Stimulated activated naive CD8-positive, alpha-beta T cell treated with anti-CD3 and anti-CD28 coated beads, Interleukin-15, amount 100 ng/mL, for 72 hours (primary cell): ENCODE results near the gene COBL.

Experiments used
- ATAC-seq: fragments of 150-1000 bp; cut with Tn5 transposase; 2 replicates; pipeline ENCODE4 v1.10.0; 2021; ENCODE audit warnings: mild to moderate bottlenecking, moderate library complexity
- DNase-seq, 2 donors: peaks; one replicate each; pipeline ENCODE4 v3.0.0; 2021 to 2022
- H3K27ac Mint-ChIP-seq, 2 donors: one replicate each; pipeline ENCODE4 v1.8.0; 2022; ENCODE audit warnings: mild to moderate bottlenecking in 2 of 2, mixed read lengths in 2 of 2, moderate library complexity in 2 of 2
- H3K27me3 Mint-ChIP-seq: one replicate; pipeline ENCODE4 v1.8.0; 2022; ENCODE audit warnings: mixed read lengths
- H3K4me1 Mint-ChIP-seq: one replicate; pipeline ENCODE4 v1.8.0; 2022; ENCODE audit warnings: mild to moderate bottlenecking, mixed read lengths
- H3K4me3 Mint-ChIP-seq, 2 donors: one replicate each; pipeline ENCODE4 v1.8.0; 2022; ENCODE audit warnings: mild to moderate bottlenecking in 2 of 2, mixed read lengths in 2 of 2, moderate library complexity in 1 of 2
- H3K9me3 Mint-ChIP-seq, 2 donors: one replicate each; pipeline ENCODE4 v1.8.0; 2022; ENCODE audit warnings: mixed read lengths in 2 of 2

The COBL gene

GRCh38 chr7:51261117-51261835 is 55.3 kb downstream of the COBL start:
- peak overlapping the region in 1 of 2 donors; percentile 20 for H3K27ac Mint-ChIP-seq
- no peaks in the 10 kb centered on the region for H3K4me1 Mint-ChIP-seq
- H3K4me3 Mint-ChIP-seq: no peak overlapping the region
- no peaks in the 10 kb centered on the region for H3K27me3 Mint-ChIP-seq
- DNase-seq (no peak), ATAC-seq (no peak)
- no peaks in the 10 kb centered on the region for H3K9me3 Mint-ChIP-seq

- no peaks in the 10 kb centered on the region for H3K9me3 Mint-ChIP-seq
- H3K27ac Mint-ChIP-seq: no peak overlapping the region
- H3K4me1 Mint-ChIP-seq: no peaks in the 10 kb centered on the region
- DNase-seq (no peak), ATAC-seq (no peak)
- no peak overlapping the region for H3K4me3 Mint-ChIP-seq
- H3K27me3 Mint-ChIP-seq: no peaks in the 10 kb centered on the region
Measured at GRCh38 chr7:51260516-51260915, 56.1 kb downstream of the COBL start.

- Mint-ChIP-seq H3K9me3 (no peaks in the 10 kb centered on the region), H3K27ac (no peak overlapping the region), H3K4me1 (no peaks in the 10 kb centered on the region), H3K4me3 (no peak overlapping the region), H3K27me3 (no peaks in the 10 kb centered on the region)
- no peak for ATAC-seq
- no peak for DNase-seq
Measured at GRCh38 chr7:51259766-51260165, 56.8 kb downstream of the COBL start.

GRCh38 chr7:51256916-51257315 is 59.7 kb downstream of the COBL start:
- Mint-ChIP-seq H3K27ac (no peak overlapping the region), H3K27me3 (no peaks in the 10 kb centered on the region), H3K4me3 (no peak overlapping the region), H3K4me1 (no peaks in the 10 kb centered on the region), H3K9me3 (no peaks in the 10 kb centered on the region)
- ATAC-seq: no peak
- no peak for DNase-seq

GRCh38 chr7:51256209-51256781 is 60.3 kb downstream of the COBL start:
- H3K4me1 Mint-ChIP-seq: no peaks in the 10 kb centered on the region
- no peak overlapping the region for H3K4me3 Mint-ChIP-seq
- H3K27ac Mint-ChIP-seq: peak overlapping the region in 1 of 2 donors; percentile 67
- DNase-seq: no peak
- H3K27me3 Mint-ChIP-seq: no peaks in the 10 kb centered on the region
- ATAC-seq: no peak
- no peaks in the 10 kb centered on the region for H3K9me3 Mint-ChIP-seq

- H3K4me3 Mint-ChIP-seq: no peak overlapping the region
- no peak overlapping the region for H3K27ac Mint-ChIP-seq
- no peaks in the 10 kb centered on the region for H3K9me3 Mint-ChIP-seq
- ATAC-seq (no peak), DNase-seq (no peak)
- no peaks in the 10 kb centered on the region for H3K27me3 Mint-ChIP-seq
- no peaks in the 10 kb centered on the region for H3K4me1 Mint-ChIP-seq
Measured at GRCh38 chr7:51255536-51256208, 60.9 kb downstream of the COBL start.

- ATAC-seq: no peak
- DNase-seq: no peak
- Mint-ChIP-seq H3K4me3 (no peak overlapping the region), H3K27me3 (no peaks in the 10 kb centered on the region), H3K27ac (no peak overlapping the region), H3K4me1 (no peaks in the 10 kb centered on the region), H3K9me3 (no peaks in the 10 kb centered on the region)
Measured at GRCh38 chr7:51255036-51255435, 61.6 kb downstream of the COBL start.

- ATAC-seq: no peak
- Mint-ChIP-seq H3K27me3 (no peaks in the 10 kb centered on the region), H3K4me3 (no peak overlapping the region), H3K27ac (no peak overlapping the region), H3K9me3 (no peaks in the 10 kb centered on the region), H3K4me1 (no peaks in the 10 kb centered on the region)
- no peak for DNase-seq
Measured at GRCh38 chr7:51253157-51253556, 63.5 kb downstream of the COBL start.

GRCh38 chr7:51251290-51251689 is 65.3 kb downstream of the COBL start:
- Mint-ChIP-seq H3K27me3 (no peaks in the 10 kb centered on the region), H3K4me3 (no peak overlapping the region), H3K27ac (no peak overlapping the region), H3K9me3 (no peaks in the 10 kb centered on the region), H3K4me1 (no peaks in the 10 kb centered on the region)
- ATAC-seq (no peak), DNase-seq (no peak)

GRCh38 chr7:51250512-51250911 is 66.1 kb downstream of the COBL start:
- DNase-seq: no peak
- no peak overlapping the region for H3K4me3 Mint-ChIP-seq
- no peaks in the 10 kb centered on the region for H3K27me3 Mint-ChIP-seq
- ATAC-seq: no peak
- no peaks in the 10 kb centered on the region for H3K9me3 Mint-ChIP-seq
- H3K4me1 Mint-ChIP-seq: no peaks in the 10 kb centered on the region
- no peak overlapping the region for H3K27ac Mint-ChIP-seq

- Mint-ChIP-seq H3K9me3 (no peaks in the 10 kb centered on the region), H3K4me3 (no peak overlapping the region), H3K27ac (no peak overlapping the region), H3K27me3 (no peaks in the 10 kb centered on the region), H3K4me1 (no peaks in the 10 kb centered on the region)
- ATAC-seq (no peak), DNase-seq (no peak)
Measured at GRCh38 chr7:51249991-51250390, 66.6 kb downstream of the COBL start.

- Mint-ChIP-seq H3K4me3 (no peak overlapping the region), H3K27ac (no peak overlapping the region), H3K9me3 (no peaks in the 10 kb centered on the region), H3K4me1 (no peaks in the 10 kb centered on the region), H3K27me3 (no peaks in the 10 kb centered on the region)
- DNase-seq (no peak), ATAC-seq (no peak)
Measured at GRCh38 chr7:51249187-51249945, 67.2 kb downstream of the COBL start.

GRCh38 chr7:51246258-51247245 is 70.1 kb downstream of the COBL start:
- Mint-ChIP-seq H3K9me3 (no peaks in the 10 kb centered on the region), H3K4me1 (no peaks in the 10 kb centered on the region), H3K27ac (no peak overlapping the region), H3K27me3 (no peaks in the 10 kb centered on the region), H3K4me3 (no peak overlapping the region)
- DNase-seq (no peak), ATAC-seq (no peak)

GRCh38 chr7:51244885-51245284 is 71.7 kb downstream of the COBL start:
- Mint-ChIP-seq H3K27ac (peak overlapping the region in 1 of 2 donors; percentile 13), H3K4me1 (no peaks in the 10 kb centered on the region), H3K4me3 (no peak overlapping the region), H3K27me3 (no peaks in the 10 kb centered on the region), H3K9me3 (no peaks in the 10 kb centered on the region)
- DNase-seq (no peak), ATAC-seq (no peak)

GRCh38 chr7:51244053-51244452 is 72.6 kb downstream of the COBL start:
- DNase-seq (no peak), ATAC-seq (no peak)
- H3K9me3 Mint-ChIP-seq: no peaks in the 10 kb centered on the region
- H3K27me3 Mint-ChIP-seq: no peaks in the 10 kb centered on the region
- H3K27ac Mint-ChIP-seq: no peak overlapping the region
- H3K4me3 Mint-ChIP-seq: no peak overlapping the region
- no peaks in the 10 kb centered on the region for H3K4me1 Mint-ChIP-seq
